ENCODE data around the gene CRELD2. TPM values are rescaled to one million over a fixed set of nuclear protein-coding genes. Genes with fewer than 3 reads are reported as not detected.

The CRELD2 gene
- total and polyA plus RNA-seq, 2 of the 13 experiments (the other 11 are each of a cell fraction or from before 2014, with no cell fraction given) = 17.2 to 44.7 TPM

DNA sequence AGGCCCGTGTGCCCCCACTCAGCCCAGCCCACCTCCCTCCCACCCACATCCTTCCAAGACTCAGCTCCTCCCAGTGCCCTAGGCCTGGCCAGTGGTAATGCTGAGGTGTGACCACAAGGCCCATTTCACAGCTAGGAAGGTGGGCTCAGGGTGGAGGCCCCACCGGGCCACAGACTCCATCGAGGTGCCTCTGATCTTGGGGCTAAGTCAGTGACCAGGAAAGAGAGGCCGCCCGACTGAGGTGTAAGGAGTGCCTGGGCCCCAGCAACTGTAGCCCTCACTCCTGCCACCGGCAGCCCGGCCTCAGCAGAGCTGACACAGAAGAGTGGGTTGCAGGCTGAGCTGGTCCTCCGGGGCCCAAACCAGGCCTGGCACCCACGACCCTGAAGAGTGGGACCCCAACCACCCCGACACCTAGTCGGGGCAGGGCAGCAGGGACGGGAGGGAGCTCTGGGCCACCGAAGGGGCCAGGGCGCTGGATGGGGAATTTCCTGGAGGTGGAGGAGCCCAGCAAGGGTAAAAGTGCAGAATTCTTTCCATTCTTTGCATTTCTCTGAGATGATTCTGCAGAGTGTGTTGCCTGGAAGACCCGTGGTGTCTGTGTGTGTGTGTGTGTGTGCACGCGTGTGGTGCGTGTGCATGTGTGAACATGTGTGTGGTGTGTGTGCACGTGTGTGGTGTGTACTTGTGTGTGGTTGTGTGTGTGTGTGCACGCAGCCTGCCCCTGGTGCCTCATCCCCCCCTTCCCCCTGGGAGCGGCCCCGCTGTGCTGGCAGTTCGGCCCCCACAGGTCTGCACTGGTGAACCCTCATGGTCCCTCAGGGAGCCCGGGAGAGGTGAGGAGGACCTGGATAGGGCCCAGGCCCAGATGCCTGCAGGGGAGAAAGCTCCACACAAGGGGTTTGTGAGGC, 33.8 kb downstream of the CRELD2 start (continued):
- no peak for TF ChIP-seq WIZ (CRISPR knock-in tag; IDR thresholded peaks at IDR 0.05)
- TF ChIP-seq, protein P1, sequence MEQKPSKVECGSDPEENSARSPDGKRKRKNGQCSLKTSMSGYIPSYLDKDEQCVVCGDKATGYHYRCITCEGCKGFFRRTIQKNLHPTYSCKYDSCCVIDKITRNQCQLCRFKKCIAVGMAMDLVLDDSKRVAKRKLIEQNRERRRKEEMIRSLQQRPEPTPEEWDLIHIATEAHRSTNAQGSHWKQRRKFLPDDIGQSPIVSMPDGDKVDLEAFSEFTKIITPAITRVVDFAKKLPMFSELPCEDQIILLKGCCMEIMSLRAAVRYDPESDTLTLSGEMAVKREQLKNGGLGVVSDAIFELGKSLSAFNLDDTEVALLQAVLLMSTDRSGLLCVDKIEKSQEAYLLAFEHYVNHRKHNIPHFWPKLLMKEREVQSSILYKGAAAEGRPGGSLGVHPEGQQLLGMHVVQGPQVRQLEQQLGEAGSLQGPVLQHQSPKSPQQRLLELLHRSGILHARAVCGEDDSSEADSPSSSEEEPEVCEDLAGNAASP (CRISPR knock-in tag; IDR thresholded peaks at IDR 0.05; ENCODE audit: borderline replicate concordance) = peak; percentile 42; the same call in 1 of the 2 replicates
- TF ChIP-seq, protein P2, sequence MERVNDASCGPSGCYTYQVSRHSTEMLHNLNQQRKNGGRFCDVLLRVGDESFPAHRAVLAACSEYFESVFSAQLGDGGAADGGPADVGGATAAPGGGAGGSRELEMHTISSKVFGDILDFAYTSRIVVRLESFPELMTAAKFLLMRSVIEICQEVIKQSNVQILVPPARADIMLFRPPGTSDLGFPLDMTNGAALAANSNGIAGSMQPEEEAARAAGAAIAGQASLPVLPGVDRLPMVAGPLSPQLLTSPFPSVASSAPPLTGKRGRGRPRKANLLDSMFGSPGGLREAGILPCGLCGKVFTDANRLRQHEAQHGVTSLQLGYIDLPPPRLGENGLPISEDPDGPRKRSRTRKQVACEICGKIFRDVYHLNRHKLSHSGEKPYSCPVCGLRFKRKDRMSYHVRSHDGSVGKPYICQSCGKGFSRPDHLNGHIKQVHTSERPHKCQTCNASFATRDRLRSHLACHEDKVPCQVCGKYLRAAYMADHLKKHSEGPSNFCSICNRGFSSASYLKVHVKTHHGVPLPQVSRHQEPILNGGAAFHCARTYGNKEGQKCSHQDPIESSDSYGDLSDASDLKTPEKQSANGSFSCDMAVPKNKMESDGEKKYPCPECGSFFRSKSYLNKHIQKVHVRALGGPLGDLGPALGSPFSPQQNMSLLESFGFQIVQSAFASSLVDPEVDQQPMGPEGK (CRISPR knock-in tag; IDR thresholded peaks at IDR 0.05) = peak; percentile 84
- 0 out of 2 replicates have a peak, but pooled peaks have one; percentile 23 for TF ChIP-seq ZBTB25 (CRISPR knock-in tag; IDR thresholded peaks at IDR 0.05)
- TF ChIP-seq HIC2 (CRISPR knock-in tag; IDR thresholded peaks at IDR 0.05; ENCODE audit: low read depth) = no peak
- TF ChIP-seq PCBP2 (optimal IDR thresholded peaks at IDR 0.05; ENCODE audit: low read depth, low read length, poor library complexity, severe bottlenecking) = no peak
- TF ChIP-seq HES4 (CRISPR knock-in tag; IDR thresholded peaks at IDR 0.05; ENCODE audit: borderline replicate concordance) = no peak
- TF ChIP-seq CBX5 (CRISPR knock-in tag; IDR thresholded peaks at IDR 0.05; ENCODE audit: borderline replicate concordance) = peak; percentile 70; the same call in 1 of the 2 replicates
- TF ChIP-seq ZKSCAN8 (CRISPR knock-in tag; IDR thresholded peaks at IDR 0.05; ENCODE audit: borderline replicate concordance) = 0 out of 2 replicates have a peak, but pooled peaks have one; percentile 37
- no peak for TF ChIP-seq TGIF2 (CRISPR knock-in tag; IDR thresholded peaks at IDR 0.05)
- no peak for TF ChIP-seq ZNF841 (CRISPR knock-in tag; IDR thresholded peaks at IDR 0.05; ENCODE audit: borderline replicate concordance)
- no peak for TF ChIP-seq ZNF24 (IDR thresholded peaks at IDR 0.05)

All from HepG2 (cell line).